NCI-H187 treated with DMSO at 0.1 percent for 48 hours (cell line): ENCODE data around the gene DUOX2.
"Not testable (repeated sequence)": the region's sequence is repeated elsewhere in the genome, so short reads cannot be mapped to it uniquely, and the experiment has no call there.

Experiments
- DNase-seq: peaks from one replicate; lab custom pipeline; 2025; lab: John Stamatoyannopoulos, UW

DUOX2 gene

DNA sequence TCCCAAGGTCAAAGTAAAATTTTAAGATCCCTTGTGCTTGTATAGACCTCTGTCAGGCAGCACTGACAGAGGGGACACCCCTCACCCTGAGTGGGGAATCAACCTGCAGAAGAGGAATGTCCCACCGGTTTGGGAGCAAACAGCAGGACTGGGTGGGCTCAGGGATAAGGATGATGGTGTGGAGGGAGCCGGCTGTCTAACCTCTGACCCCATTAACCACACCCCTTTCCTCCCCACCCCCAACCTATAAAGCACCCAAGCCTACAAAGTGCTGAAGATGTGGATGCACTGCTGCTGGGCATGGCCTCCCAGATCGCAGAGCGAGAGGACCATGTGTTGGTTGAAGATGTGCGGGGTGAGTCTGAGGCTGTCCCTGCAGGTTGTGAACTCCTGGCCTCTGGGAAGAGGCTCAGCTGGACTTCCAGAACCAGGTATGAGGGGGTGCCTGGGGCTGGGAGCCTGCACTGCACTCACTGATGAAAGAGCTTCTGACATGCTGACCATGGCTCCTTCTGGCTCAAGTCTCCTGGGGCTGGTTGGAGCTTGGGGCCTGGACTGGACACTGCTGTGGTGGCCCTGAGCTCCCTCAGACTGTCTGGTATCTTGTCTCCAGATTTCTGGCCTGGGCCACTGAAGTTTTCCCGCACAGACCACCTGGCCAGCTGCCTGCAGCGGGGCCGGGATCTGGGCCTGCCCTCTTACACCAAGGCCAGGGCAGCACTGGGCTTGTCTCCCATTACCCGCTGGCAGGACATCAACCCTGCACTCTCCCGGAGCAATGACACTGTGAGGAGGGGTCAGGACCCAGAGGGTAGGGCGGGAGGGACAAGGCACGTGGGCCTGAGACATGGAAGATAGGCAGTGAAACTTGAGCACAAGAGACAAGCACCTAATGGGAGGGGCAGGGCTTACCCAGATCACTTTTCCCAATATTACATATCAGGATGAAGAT, 25.1 kb upstream of the DUOX2 start:
- DNase-seq = no peak

DNA sequence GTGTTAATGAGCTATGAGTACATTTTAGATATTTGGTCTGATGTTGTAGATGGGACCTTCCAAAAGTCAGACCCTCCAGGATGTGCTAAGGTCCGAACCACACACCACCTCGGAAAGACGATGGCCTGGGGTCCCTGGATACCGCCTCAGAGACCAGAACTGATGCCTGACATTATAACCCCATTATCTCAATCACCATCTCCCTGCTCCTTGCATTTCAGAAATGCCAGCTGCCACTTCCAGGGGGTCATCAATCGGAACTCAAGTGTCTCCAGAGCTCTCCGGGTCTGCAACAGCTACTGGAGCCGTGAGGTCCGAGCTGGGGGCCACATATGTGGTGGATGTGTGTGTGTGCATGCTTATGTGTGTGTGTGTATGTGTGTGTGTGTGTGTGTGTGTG, 23.7 kb upstream of the DUOX2 start:
- DNase-seq = no peak

DNA sequence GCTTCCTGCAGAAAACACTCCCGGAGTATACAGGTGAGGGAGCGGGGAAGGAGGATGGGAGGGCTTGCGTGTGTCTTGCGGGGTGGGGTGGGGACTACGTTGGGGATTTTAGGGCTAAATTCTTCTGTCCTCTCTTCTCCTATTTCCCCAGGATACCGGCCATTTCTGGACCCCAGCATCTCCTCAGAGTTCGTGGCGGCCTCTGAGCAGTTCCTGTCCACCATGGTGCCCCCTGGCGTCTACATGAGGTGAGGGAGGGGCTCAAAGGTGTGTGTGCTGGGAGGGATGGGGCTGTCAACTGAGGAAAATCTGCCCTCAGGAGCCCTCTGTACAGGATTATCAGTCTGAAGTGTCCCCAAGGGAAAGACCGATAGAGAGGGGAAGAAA, 22.4 kb upstream of the DUOX2 start:
- DNase-seq = no peak

DNA sequence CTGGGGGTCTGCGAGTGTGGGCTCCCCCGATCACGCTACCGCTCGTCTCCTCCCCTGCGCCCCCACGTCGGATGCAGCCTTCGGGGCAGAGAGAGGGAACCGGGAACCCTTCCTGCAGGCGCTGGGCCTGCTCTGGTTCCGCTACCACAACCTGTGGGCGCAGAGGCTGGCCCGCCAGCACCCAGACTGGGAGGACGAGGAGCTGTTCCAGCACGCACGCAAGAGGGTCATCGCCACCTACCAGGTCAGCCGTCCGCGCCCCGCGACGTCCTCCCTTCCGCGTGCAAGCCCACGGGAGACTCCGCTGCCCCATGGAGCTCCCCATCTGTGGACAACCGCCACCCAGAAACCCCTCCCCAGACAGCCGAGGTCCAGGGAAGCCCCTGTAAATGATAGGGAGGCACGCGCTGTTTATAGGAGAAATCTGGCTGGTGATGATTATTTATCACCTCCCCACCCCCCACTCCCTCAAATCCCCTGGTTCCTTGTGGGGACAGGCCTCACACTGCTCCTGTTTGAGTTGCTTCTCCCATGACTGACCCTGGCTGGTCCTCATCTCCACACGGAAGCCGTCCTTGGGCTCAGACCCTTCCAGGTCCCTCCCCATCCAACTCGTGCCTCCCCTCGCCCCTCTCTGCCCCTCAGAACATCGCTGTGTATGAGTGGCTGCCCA, 21.9 kb upstream of the DUOX2 start:
- not testable (repeated sequence) for DNase-seq

- DNase-seq = no peak
Measured at GRCh38 chr15:45134682-45135604, 21.0 kb upstream of the DUOX2 start.

- no peak for DNase-seq
Measured at GRCh38 chr15:45134046-45134445, 20.1 kb upstream of the DUOX2 start.

DNA sequence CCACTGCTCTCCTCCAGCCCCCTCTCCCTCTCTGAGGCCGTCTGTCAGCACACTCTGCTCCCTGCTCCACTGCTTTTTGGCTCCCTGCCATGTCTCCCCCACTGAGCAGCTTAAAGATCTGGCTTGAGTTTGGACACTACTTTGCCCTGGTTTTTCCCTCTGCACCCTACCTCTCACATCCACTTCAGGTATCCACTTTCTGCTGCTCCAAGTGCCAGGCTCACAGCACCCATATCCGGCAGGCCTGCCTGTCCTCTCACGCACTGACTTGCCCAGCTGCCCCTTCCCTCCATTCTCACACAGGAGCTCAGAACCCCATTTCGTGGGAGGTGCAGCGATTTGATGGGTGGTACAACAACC, 19.6 kb upstream of the DUOX2 start:
- no peak for DNase-seq

DNA sequence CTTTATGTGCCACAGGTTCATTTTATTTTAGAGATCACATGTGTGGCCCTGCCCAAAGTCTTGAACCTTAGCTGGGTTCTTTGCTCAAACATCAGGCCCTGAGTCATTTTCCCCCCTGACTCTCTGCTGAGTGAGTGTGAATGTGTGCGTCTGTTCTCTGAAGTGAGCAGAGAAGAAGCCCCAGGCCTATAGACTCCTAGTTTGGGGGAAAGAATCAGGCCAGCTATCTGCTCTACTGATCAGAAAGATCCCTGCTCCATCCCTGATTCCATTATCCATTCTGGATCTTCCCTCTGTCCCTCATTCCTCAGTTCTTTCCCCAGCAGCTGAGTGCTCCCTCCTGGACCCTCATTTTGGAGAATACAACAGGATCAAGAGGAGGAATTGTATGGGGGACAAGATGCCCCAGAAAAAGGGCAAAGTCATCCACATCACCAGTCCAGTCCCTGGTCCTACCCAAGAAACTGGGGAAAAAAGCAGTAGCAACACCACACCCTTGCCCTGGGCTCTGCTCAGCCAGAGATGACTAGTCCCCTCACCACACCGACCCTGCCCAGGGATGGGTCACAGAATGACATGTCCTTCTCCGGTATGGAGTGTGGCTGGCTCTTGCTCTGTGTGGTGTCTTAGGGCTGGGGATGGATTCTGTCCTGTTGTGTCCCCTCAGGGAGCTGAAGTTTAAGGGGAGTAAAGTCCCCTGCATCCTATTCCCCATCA, 19.0 kb upstream of the DUOX2 start:
- DNase-seq = no peak

GRCh38 chr15:45131510-45131909, 17.5 kb upstream of the DUOX2 start:
- no peak for DNase-seq

GRCh38 chr15:45130291-45131000, 16.5 kb upstream of the DUOX2 start:
- DNase-seq = no peak

- no peak for DNase-seq
Measured at GRCh38 chr15:45129651-45130129, 15.7 kb upstream of the DUOX2 start, which contains the start of the genes DUOX1 and DUOXA1. TSS of gene DUOX1 (plus strand) at chr15:45129994. CDS start at chr15:45131967, 1,973 bp downstream. TSS of gene DUOXA1 (minus strand) at chr15:45129879. CDS start at chr15:45123014, 6,865 bp downstream.

GRCh38 chr15:45128971-45129639, 15.1 kb upstream of the DUOX2 start:
- DNase-seq = no peak

GRCh38 chr15:45126535-45127158, 12.7 kb upstream of the DUOX2 start:
- DNase-seq = no peak

GRCh38 chr15:45123397-45123796, 9.4 kb upstream of the DUOX2 start:
- no peak for DNase-seq

- no peak for DNase-seq
Measured at GRCh38 chr15:45122719-45123118, 8.7 kb upstream of the DUOX2 start.

DNA sequence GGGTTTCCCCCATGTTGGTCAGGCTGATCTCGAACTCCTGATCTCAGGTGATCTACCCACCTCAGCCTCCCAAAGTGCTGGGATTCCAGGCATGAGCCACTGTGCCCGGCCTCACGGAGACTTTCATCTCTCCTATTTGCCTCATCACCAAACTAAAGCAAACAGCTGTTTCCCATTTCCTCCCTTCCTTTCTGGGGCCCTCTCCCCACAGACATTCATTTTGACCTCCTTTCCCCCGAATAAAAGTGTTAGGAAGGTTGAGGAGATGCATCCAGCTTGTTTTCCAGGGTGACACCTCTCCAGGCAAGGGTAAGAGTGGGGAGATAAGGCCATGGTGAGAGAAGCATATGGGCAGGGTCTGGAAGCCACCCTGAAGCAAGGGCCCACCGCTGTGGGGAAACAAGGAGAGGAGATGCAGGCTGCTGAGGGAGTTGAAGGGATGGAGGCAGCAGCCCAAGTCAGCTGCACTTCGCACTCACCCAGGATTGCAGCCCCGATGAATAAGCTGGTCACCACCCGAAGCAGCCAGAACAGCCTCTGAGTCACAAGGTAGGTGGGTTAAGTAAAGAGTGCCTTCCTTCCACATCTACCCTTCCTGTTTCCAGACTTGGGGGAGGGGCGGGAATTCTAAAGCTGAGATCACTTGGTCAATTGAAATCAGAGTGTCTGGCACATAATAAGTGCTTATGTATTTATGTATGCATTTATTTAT, 7.9 kb upstream of the DUOX2 start:
- DNase-seq = no peak

- DNase-seq = no peak
Measured at GRCh38 chr15:45121020-45121419, 7.0 kb upstream of the DUOX2 start.

GRCh38 chr15:45120081-45120972, 6.4 kb upstream of the DUOX2 start:
- no peak for DNase-seq
